HG02970 (cell line): ENCODE measurements around the gene EML6.

ENCODE experiments used
- ATAC-seq: cut with Tn5 transposase; IDR thresholded peaks from one replicate; pipeline ENCODE4 v1.9.1; 2021; ENCODE audit warnings: mild to moderate bottlenecking, moderate library complexity, moderate number of reproducible peaks; ENCODE audit not compliant: unreplicated experiment, low FRiP score

The EML6 gene

DNA sequence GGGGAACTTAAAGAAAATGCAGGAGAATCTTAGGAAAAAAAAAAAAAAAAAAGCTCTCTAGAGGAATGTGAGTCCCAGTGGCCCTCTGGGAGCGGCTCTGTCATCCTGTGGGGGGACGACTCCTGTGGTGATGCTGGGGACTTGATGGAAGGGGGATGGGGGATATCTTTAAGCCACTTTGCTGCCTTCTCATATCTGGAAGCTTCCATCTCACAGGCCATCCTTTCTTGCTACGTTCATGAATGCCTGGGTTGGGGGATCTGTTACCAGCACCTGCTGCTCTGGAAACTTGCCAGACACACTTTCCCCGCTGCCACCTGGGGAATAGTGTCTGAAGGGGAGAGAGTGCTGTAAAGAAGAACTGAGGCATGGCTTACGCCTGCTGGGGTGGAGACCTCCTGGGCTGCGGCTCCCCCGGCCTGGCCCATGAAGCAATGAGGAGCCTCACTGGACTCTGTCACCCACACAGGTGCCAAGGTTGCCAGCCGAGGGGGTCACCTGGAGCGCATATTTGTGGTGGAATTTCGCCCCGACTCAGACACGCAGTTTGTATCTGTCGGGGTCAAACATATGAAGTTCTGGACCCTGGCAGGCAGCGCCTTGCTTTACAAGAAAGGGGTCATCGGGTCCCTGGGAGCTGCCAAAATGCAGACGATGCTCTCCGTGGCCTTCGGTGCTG lies 234.0 kb downstream of the EML6 start:
- no peak for ATAC-seq

GRCh38 chr2:54958717-54959371 lies 235.4 kb downstream of the EML6 start:
- no peak for ATAC-seq

GRCh38 chr2:54960164-54960563 lies 236.7 kb downstream of the EML6 start:
- ATAC-seq = no peak

DNA sequence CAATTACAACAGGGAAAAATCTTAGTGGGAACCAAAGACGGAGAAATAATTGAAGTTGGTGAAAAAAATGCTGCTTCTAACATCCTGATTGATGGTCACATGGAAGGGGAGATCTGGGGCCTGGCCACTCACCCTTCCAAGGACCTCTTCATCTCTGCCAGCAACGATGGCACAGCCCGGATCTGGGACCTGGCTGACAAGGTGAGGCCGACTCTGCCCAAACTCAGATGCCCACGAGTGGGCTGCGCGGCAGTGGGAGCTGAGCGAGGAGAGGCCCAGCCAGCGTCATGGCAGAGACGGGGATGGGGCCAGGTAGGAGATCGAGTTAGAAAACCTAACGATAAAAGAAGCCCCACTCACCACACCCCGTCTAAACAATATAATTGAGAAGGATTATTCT lies 239.0 kb downstream of the EML6 start:
- ATAC-seq = no peak

DNA sequence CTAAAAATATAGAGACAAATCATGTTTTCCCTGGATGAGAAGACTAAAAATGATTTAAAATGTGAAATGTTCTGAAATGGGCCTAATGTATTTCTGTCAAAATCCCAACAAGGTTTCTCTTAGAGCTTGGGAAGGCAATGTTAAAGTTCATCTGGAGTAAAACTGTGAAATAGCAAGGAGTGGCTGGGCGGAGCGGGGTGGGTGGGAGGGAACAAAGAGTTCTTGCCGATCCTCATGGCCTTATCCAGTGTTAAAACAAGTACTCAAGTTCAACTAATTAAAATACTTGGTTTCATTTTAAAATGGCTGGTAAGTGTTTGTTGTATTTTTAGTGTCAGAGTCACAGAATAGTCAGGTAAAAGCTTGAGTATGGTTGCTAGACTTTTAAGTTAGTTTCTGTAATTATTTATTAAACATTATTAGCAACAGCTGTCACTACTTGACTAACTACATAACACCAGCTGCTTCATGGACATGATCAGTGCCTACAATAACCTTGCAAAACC lies 239.5 kb downstream of the EML6 start:
- ATAC-seq = no peak

DNA sequence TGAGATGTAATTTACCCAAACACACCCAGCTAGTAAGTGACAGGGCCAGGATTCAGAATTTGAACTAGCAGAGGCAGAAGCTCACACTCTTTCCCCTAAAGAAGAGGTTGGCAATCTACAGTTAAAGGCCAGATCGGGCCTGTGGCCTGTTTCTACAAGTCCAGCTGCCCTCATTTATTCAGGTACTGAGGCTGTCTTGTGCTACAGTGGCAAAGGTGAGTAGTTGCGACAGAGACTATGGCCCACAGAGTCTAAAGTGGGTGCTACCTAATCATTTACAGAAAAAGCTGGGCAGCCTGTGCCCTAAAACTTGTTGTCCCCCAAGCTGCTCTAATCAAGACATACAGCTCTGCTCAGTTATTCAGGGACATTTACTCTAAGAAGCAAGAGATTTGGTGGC lies 240.0 kb downstream of the EML6 start:
- no peak for ATAC-seq

DNA sequence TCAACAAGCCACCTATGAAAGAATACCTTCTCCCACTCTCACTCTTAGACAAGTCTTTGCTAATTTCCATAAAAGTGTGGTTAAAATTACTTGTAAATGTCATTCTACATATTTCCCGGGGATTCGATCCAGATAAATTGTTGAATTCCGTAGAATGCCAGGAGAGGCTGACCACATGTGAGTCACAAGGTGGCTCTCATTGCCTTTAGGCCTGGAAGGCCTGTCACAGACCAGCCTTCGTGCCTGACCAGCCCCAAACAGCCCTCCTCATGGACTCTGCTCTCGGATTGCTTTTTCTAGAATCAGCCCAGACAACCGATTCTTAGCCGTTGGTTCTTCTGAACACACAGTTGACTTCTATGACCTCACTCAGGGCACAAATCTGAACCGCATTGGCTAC lies 240.8 kb downstream of the EML6 start:
- no peak for ATAC-seq

DNA sequence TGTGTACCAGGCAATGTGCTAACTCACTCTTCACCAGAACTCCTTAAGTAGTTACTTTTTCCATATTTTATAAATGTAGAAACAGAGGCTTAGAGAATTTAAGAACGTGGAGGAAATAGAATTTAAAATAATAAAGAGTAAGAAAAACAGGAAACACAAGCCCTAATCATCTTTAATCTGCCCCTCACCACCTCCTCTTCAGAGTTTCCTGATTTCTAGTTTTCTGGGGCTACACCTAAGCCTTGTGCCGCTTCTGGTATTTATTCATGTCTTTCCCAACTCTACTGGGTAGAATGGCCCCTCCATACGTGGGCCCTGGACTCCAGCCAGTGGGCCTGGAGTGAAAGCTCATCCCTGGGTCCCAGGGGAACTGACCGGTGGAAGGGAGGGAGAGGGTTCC lies 241.4 kb downstream of the EML6 start:
- ATAC-seq = no peak

GRCh38 chr2:54965425-54965824 lies 242.0 kb downstream of the EML6 start:
- ATAC-seq = no peak

- no peak for ATAC-seq
Observed at GRCh38 chr2:54966165-54966832, 242.8 kb downstream of the EML6 start.

GRCh38 chr2:54966837-54967236 lies 243.4 kb downstream of the EML6 start:
- ATAC-seq = no peak

- ATAC-seq = no peak
Observed at GRCh38 chr2:54967269-54967668, 243.8 kb downstream of the EML6 start.

GRCh38 chr2:54967759-54968365 lies 244.4 kb downstream of the EML6 start:
- ATAC-seq = no peak

DNA sequence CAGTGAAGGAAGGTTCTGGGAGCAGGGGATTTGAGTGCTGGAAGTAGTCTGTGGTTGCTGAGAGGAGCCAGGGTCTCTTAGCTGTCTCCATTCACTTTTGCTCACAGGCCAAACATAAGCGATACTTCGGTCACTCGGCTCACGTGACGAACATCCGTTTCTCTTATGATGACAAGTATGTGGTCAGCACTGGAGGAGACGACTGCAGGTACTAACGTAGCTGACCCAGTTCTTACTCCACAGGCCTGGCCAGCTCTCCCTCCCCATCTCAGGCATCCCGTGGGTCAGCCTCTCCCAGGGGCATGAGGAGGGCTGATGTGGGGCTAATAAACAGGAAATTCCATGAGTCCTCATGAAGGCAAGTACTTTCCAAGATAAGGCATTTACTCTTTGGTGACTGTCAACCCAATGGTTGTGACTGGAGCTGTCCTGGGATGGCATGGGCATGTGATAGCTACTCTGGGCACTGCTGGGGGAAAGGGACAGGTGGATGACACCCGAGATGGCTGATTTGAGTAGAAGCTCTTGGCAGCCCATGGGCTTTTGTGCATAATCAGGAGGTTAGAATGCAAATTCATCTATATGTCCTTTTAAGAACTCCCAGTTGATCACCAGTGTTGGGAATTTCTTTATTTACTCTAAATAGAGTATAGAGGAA lies 245.2 kb downstream of the EML6 start:
- ATAC-seq = no peak

DNA sequence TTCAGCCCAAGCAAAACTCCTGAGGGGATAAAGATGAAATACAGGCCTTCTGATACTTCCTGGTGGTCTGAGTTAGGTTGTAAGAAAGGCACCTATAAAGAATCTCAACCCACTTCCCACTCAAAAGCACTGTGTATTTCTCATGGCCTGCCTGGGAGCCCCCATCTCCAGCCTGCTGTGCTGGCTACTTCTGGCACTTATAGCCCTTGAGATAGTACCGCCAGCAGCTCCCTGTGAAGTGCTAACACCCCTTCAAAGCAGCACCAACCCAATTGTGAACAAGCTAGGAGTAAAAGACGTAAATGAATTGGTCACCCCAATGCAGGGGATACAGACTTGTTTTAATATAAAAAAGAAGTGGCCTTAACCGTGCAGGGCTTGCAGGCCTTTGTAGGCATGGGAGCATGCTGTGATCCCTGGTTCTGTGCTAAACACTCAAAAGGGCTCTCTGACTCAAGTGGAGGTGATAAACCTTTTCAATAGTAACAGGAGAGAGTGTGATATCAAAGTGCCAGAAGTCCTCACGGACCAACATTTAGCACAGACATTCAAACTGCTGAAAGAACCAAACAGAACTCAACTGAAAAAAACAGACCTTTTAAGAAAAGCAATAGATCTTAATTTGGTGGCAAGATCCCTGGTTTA lies 246.0 kb downstream of the EML6 start:
- no peak for ATAC-seq

DNA sequence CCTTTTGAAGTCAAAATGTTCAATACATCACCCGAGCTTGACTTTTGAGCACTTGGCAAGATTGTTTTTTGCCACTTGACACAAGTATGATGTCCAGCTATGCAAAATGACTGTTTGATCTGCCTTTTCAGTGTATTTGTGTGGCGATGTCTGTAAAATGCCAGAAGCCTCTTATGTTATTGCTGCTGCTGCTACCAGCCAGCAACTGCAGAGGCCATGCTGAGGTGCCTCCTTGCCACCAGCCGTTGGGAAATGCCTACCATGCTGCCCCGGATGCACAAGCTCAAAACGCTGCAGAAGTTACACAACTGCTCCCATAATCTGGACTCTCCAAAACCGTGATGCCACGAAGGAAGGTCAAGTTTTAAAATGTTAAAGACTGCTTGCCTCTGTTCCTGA lies 246.5 kb downstream of the EML6 start:
- ATAC-seq = no peak

DNA sequence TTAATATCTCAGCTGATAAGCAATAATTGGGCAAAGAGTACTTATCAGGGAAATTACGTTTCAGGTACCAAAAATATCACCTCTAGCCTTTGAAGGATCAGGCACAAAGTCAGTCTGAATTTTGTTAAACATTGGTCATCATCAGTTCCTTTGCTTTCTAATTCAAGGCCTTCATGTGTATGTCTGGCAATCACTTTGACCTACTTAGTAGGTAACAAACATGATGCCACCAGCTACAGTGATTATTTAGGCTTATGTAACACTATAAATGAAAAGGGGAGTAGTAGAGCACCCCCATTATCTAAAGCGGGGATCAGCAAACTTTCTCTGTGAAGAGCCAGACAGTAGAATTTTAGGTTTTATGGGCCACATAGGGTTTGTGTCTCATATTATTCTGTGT lies 251.7 kb downstream of the EML6 start:
- ATAC-seq = no peak

- no peak for ATAC-seq
Observed at GRCh38 chr2:54975598-54976492, 252.4 kb downstream of the EML6 start.

GRCh38 chr2:54977149-54977548 lies 253.7 kb downstream of the EML6 start:
- no peak for ATAC-seq
